LoVo (cell line): ENCODE measurements around the gene IL5.

Experiments used
- DNase-seq: peaks from one replicate; pipeline ENCODE4 v3.0.0-alpha.2; 2016; ENCODE audit warnings: low spot score

IL5 gene

DNA sequence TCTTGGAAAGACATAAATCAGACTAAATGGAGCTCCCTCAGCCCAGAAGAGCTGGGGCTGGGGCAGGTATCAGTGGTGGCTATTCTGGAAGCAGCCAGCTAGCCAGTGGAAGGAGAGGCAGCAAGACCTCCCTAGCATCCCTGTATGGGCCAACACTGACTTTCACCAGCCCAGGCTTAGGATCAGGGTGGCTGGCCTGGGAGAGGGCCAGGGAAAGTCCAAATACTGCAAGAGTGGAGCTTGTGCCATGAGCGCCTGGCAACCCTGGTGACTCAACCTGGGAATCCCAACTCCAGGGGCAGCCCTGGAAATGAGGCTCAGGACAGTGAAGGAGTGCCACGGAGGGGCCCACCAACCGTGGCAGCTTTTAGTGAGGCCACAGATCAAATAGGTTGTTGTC lies 45.2 kb downstream of the IL5 start:
- DNase-seq, result peak; percentile 20

DNA sequence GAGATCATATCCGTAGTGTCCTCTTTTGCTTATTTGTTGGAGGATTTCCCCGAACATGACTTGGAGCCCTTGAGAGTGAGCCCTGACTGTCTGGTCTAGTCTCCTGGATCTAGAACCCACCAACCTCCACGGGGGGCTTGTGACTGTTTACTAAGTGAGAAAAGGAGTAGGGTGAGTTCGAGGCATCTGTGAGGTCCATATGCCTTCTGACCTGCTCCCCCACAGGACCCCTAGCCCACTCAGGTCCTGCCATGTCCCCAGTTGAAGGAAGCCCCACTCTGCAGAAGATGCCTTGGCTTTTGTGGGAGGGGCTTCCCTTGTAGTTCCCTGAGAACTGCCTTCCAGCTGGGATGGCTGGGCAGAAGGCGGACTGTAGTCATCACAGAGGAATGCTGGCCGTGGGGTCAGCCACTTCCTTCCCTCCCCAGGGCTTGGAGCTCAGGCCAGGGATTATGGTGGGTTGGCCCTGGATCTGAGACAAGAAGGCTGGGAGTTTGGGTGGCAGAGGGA lies 45.8 kb downstream of the IL5 start:
- DNase-seq, result peak; percentile 84

DNA sequence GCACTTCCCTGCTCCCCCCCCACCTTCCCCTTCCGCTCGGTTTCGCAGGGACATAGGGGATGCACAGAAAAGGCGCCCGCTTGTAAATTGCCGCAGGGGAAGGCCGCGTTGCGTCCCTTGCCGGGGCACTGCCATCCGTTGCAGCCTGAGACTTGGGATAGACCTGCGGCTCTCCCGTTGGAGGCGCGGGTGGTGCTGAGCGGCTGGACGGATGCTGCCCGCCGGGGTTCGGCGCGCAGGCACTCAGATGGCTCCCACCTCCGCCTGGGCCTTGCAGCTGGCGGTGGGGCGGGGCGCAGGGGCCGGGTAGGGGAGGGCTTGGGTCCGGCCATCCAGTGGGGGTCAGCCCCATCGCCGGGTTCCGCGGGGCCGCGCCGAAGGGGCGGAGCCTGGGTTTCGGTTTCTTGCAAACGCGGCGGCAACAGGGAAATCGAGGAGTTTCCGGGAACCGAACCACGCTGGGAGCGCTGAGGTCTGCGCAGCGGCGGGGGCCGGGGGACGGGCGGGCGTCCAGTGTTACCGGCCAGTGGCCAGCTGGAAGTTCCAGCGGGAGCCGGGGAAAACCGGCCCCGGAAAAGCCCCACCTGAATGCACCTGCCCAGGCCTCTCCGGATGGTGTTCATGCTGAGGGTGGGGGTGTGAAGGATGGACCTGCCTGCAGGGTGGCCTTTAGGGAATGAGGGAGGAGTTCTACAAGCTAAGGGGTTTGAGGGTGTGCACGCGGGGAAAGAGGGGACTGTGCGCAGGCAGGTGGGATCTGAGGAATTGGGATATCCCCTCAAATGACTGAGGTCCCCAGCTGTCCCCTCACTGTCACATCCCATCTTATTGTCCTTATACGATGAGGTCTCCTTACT lies 46.5 kb downstream of the IL5 start:
- peak; percentile 86 for DNase-seq

DNA sequence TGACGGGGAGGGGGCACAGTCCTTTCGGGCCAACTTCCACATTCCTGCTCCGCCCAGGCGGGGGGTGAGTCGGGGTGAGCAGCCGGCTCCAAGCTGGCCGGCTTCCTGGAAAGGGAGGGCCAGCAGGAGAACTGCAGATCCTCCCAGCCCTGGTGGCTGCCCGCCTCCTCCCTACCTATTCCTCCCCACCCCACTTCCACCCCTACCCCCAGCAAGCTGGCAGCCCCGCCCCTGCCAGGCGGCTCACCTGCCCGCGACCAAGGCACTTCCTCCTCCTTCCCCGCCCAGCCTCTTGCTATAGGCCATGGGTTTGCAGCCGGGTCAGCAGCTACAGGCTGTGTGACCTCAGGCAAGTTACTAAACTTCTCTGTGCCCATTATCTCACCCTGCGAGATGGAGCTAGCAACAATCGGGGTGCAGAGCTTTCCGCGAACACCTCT lies 47.1 kb downstream of the IL5 start:
- DNase-seq, result peak; percentile 98

DNA sequence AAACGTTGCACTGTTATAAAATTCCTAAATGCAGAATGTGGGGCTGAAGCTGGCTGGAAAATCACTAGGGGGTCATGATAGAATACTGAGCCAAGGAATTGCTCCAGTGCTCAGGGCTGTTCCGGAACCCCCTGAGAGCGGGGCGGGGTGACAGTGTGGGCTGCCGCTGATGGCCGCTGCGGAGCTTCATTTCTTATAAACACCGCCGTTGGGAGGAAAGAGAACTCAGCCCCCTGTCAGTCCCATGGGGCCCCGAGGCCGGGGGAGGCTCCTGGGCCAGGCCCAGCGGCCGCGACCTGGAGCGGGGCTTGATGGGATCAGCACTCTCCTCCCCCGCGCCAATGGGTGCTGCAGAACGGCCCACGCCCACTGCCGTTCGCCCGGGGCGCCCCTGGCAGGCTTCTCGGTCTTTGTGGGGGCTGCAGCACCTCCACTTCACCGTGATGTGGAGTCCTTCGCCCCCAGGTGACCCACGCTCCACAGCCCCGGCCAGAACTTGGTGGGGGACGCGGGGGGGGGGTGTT lies 47.6 kb downstream of the IL5 start:
- DNase-seq, result peak; percentile 81

DNA sequence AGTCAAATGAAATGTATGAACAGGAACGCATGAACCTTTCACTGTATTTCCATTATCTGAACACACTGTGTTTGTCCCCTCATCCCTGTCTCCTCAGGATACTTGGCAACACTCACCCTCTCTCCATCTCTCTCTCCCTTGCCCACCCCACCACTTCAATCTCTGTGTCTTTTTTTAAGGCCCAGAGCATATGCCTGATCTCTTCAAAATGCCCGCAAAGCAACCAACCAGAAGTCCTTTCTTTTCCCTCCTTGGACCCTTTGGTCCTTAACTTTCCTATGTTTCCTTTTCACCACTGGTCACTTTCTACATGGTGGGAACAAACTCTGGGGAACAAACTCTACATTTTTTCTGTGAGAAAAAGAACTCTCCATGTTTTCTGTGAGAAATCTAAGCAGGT lies 49.5 kb downstream of the IL5 start:
- no peak for DNase-seq

DNA sequence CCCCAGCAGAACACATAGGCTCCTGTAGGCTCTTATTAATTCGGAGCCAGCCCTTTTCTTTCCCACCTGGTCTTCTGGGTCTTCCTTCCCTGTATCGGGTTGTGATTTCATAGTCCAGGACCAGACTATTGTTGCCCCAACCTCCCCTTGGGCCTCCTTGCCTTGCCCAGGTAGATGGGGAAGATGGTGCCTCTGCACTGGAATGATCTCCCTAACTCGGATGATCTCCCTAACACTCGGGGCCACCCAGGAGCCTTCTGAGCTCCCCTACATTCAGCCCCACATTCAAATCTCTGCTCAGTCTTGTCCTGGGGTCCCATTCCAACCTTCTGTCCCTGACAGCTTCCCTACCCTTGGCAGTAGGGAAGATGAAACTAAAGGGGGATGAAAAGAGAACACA lies 50.1 kb downstream of the IL5 start:
- DNase-seq, result no peak

DNA sequence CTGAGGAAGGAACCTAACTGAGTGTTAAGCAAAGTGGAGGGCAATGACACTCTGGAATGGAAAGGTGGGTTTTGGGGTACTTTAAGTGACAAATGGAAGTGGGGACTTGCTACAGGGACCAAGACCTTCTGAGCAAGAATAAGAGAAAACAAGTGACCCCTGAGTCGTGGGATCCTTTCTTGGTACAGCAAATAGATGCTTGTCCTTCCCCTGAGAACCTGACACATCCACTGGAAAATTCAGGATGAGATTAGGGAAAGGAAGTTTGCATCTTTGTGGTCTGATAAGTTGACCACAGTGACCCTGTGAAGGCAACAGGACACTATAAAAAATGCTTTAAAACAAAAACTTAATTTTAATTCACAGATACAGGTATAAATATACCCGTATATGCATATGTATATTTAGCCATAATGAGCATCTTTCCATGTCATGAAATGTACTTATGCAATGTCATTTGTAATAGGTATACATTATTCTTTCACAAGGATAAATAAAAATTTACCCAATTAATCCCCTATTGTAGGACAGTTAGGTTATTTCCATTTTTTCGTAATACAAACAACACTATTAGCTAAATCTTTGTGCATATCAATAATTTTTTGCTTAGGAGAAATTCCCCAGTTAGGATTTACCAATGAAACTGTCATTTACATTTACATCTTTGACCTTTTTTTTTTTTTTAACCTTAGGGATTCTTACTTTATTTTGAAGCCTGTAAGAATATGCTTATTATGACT lies 50.8 kb downstream of the IL5 start:
- no peak for DNase-seq
